HT1080 (cell line): ENCODE data around the gene ENAM. TPM values are rescaled to one million over a fixed set of nuclear protein-coding genes. Genes with fewer than 3 reads are reported as not detected.
"Not testable (repeated sequence)": the region's sequence is repeated elsewhere in the genome, so short reads cannot be mapped to it uniquely, and the experiment has no call there.

Experiments used
- DNase-seq: peaks from one replicate; pipeline ENCODE4 v3.0.0-alpha.2; 2015; ENCODE audit warnings: low read depth
- total RNA-seq: library from RNA; depleted of rRNA; stranded (reverse); fragments of >200 nt; shearing (Covaris generic); gene quantifications from 2 replicates; pipeline ENCODE4 v1.2.3, GENCODE V29; 2014; rRNA removed

The ENAM gene
- total RNA-seq, 1 experiment from 2014 or later = not detected

DNA sequence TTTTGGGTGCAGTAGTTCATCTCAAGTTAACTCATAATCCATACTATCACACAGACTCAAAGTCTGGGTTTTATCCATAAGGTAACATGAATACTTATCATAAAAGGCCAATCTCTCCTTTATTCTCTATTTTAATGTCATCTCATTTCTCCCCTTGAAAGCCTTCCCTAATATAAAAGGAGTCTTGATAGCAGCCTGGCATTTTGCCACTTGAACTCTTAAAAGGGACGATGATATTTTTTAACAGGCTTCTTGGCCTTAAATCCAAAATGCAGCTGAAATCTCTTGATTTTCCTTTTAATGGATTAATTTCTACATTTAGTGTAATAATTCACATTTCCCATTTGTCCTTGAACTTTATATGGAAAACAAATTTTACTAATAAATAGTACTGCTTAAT, 46.2 kb downstream of the ENAM start:
- no peak for DNase-seq

GRCh38 chr4:70676554-70677090, 48.1 kb downstream of the ENAM start:
- DNase-seq = no peak

GRCh38 chr4:70678383-70678999, 49.9 kb downstream of the ENAM start:
- no peak for DNase-seq

- no peak for DNase-seq
These were observed 52.4 kb downstream of the ENAM start for GRCh38 chr4:70680934-70681333.

DNA sequence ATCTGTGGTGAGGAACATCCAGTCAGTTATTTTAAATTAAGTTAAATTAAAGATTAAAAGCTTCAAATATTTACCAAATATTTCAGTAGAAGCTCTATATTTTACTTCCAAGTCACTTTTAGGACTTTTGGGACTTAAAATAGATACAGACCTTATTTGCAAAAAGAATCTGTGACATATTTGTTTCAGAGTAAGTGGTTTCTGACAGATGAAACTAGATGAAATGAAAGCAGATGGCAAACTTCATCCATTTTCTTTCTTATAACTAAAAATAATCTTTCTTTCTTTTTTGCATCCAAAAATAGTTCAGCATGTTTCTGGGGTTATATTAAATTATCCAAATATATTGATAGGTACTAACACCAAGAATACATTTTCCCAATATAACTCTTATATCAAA, 53.2 kb downstream of the ENAM start:
- DNase-seq = no peak

GRCh38 chr4:70682142-70682541, 53.6 kb downstream of the ENAM start:
- DNase-seq = not testable (repeated sequence)

- DNase-seq = no peak
These were observed 58.8 kb downstream of the ENAM start for GRCh38 chr4:70687392-70687791.

GRCh38 chr4:70687821-70688794, 59.6 kb downstream of the ENAM start, which contains the start of gene UTP3:
TSS of gene UTP3 (plus strand) at chr4:70688532. CDS start at chr4:70688678, 146 bp downstream.
- peak; percentile 99 for DNase-seq

GRCh38 chr4:70688795-70689231, 60.3 kb downstream of the ENAM start:
- DNase-seq = peak; percentile 10

GRCh38 chr4:70691661-70692060, 63.1 kb downstream of the ENAM start:
- DNase-seq = no peak

- DNase-seq = not testable (repeated sequence)
These were observed 66.1 kb downstream of the ENAM start for GRCh38 chr4:70694633-70695032.

Other genes with a start within 250 kb of the ENAM start
- gene SMR3B, start 245.6 kb upstream of the ENAM start, total RNA-seq = not detected in 2 replicates
- gene OPRPN, start 230.8 kb upstream of the ENAM start, total RNA-seq = not detected in 2 replicates
- gene MUC7, start 156.5 kb upstream of the ENAM start, total RNA-seq = not detected in 2 replicates
- gene AMTN, start 110.2 kb upstream of the ENAM start, total RNA-seq = 0.45 TPM in 1 of 2 replicates, not detected in the other
- not detected in 2 replicates for gene AMBN, start 36.5 kb upstream of the ENAM start, total RNA-seq
- gene JCHAIN, start 37.8 kb downstream of the ENAM start, total RNA-seq = not detected in 2 replicates
- gene UTP3, start 59.8 kb downstream of the ENAM start, total RNA-seq = 39.7 and 57.2 TPM in 2 replicates
- gene RUFY3, start 93.2 kb downstream of the ENAM start, total RNA-seq = 7.9 and 10.6 TPM in 2 replicates
- gene GRSF1, start 211.1 kb downstream of the ENAM start, total RNA-seq = 97.5 and 109 TPM in 2 replicates